OCI-M1 (cell line): ENCODE measurements around the gene NIPAL3.
A peak's percentile ranks its signal among the peaks of the same experiment; 100 is the strongest.
"Not testable (repeated sequence)": the region's sequence is repeated elsewhere in the genome, so short reads cannot be mapped to it uniquely, and the experiment has no call there.

ENCODE experiments used
- DNase-seq: peaks from one replicate; lab custom pipeline; 2025; lab: John Stamatoyannopoulos, UW

The NIPAL3 gene

DNA sequence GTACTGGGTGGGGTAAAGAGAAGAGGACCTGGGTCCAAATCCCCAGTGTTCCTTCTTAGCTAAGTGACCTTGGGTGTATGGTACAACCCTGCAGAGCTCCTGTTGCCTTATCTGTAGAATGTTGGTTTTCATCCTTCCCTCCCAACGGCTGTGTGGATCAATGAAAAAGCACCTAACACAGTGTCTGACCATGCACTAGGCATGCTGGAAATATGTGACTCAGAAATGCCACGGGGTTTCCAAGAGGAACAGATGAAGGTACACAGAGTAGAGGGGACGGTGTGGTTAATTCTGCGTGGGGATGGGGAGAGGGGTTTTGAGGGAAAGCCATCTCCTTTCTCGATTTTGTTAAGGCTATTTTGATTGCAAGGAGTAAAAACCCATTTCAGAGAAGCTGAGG is 8.6 kb downstream of the NIPAL3 start:
- no peak for DNase-seq

DNA sequence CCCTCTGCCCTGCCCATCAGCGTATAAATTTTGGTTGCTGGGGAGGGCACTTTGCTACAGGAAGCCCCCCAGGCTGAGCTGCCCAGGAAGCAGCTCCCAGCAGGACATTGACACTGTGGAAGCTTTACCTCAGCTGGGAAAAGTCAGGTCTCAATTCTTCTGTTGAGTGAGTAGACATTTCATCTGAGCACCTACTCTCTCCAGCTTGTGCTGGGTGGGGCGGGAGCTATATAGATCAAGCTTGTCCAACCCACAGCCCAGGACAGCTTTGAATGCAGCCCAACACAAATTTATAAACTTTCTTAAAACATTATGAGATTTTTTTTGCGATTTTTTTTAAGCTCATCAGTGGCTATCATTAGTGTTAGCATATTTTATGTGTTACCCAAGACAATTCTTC is 9.4 kb downstream of the NIPAL3 start:
- no peak for DNase-seq

DNA sequence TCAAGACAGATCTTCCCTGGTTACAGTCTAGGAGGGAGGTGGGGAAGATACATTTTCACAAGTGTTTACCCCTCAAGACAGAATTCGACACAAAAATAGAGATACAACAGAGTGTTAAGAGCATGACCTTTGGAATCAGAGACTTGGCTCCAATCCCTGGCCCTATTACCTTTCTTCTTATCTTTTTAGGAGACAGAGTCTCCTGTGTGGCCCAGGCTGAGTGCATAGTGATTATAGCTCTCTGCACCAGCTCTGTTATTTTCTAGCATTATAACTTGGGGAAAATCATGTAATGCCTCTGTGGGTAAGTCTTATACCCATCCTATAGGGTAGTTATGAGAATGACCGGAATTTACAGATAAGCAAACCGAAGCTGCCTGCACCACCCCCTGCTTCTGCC is 9.8 kb downstream of the NIPAL3 start:
- DNase-seq = no peak

DNA sequence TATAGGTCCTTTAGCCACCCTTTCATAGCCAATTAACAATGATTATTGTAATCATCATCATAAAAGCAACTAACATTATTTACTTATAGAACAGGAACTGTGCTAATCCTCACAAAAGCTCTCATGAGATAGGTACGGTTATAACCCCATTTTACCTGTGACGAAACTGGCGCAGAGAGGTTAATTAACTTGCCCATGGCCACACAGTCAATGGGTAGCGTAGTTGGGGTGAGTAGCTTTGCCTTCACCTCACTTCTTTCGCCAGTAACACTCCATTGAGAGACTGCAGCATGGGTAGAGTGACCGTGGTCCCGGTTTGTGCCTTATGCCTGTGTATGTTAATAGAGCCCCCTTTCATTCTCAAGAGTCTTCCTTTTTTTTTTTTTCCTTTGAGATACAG is 10.3 kb downstream of the NIPAL3 start:
- no peak for DNase-seq

DNA sequence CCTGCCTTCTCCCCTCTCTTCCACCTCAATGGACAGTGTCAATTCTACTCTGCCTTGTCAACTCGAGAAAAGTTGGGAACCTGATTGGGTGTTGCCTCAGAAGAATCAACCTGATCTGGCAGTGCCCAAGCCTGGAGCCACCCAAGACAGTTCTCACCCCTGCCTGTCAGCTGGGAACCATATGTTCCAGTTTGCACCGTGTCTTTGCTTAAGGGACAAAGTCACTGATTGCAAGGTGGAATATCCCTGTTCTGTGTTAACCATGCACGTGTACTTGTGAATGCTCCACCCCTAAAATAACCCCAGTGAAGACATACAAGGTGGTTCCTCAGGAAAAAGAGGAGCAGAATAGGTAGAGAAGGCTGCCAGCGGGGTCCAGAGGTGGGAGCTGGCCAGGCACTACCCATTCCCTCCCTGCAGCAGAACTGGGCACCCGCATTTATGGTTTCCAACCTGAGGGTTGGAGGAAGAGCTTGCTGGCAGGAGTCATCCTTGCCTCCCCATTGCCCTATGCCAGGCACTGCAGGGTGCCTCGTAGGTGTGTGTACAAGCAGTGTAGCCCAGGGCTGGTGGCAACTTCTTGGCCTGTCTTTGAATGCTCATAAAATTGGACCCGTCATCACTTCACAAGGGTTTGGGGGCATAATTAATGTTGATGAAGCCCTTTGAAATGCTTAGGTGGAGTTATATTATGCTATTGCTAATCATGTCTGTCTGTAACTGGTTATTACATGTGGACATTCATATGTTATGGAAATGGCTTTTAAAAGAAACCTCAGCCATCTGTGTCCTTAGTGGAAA is 11.3 kb downstream of the NIPAL3 start:
- DNase-seq = no peak

DNA sequence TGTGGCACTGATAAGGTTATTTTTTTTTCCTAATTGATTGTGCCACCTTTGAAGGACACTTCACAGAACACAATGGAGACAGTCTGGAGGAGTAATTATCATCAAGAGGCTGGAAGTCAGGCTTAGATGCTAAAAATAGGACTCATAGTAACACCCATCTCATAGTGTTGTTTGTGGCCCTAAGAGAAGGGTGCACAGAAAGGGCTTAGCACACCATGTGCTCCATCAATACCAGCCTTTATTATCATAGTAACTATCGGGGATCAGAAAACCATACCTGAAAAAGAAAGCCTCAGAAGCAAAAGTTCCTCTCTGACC is 11.9 kb downstream of the NIPAL3 start:
- DNase-seq = no peak

DNA sequence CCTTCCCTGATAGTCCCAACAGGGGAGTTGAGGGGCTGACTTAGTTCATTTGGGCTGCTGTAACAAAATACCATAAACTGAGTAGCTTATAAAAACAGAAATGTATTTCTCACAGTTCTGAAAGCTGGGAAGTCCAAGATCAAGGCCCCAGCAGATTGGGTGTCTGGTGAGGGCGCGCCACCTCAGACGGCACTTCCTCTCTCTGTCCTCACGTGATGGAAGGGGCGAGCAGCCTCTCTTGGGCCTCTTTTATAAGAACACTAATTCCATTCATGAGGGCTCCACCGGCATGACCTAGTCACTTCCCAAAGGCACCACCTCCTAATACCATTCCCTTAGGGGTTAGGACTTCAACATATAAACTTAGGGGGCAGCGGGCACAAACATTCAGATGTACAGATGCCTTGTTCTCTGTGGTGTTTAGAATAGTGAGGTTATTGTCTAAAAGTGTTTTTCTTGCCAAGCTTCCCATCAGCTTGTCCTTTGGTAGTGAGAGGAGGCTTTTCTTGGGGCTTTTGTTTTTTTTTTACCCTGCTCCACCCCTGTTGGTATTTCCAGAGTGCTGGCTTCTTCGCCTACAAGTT is 20.3 kb downstream of the NIPAL3 start:
- no peak for DNase-seq

DNA sequence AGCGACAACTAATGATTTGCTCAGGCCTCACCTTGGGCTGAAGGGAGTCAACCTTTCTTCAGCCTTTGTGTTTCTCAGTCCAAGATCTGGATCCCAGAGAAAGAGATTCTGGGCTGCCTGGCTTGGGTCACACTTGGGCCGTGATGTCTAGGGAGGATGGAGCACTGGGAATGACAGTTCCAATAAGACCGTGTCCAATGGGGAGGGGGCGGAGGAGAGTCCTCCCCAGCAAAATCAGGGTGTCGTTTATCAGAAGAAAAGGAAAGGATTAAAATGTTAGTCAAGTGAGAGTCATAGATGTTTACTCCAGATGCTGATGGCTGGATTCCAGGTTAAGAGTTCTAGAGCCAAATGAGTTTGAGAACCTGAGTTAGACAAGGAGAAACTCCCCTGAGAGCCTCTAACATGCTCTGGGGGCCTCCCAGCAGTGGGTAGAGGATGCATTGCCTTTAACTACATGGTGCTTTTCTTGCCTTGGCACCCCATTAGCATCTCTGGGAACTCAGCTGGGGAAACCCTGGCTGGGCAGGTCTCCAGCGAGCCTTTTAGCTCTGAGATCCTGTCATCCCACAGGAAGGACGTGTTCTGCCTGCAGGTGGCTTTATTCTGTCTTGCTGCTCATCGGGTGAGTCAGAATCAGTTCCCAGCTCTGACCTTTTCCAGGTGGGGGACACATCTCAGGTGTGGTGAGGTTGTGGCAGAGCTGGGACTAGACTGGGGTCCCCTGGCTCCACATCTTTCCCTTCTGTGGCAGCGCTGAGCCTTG is 22.2 kb downstream of the NIPAL3 start:
- DNase-seq = no peak

DNA sequence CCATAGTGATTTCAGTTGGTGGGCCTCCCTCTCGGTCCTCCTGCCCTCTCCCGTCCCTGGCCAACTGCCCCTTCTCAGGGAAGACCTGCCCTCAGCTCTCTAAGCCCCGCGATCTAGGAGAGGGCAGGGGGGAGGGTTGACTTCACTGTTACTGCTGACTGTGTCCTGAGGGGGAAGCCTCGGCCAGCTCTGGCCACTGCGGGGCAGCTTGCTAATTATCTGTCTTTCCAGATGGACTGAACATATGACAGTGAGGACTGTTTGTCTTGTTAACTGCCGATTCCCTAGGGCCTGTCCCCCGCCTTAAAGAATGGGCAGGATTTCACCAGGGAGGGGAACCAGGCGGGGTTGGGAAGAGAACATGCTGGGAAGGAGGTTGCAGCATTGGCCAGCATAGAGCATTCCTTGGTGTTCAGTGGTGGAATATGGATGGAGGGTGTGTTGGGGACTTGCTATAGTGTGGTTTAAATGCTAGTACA is 22.9 kb downstream of the NIPAL3 start:
- DNase-seq = peak; percentile 36

DNA sequence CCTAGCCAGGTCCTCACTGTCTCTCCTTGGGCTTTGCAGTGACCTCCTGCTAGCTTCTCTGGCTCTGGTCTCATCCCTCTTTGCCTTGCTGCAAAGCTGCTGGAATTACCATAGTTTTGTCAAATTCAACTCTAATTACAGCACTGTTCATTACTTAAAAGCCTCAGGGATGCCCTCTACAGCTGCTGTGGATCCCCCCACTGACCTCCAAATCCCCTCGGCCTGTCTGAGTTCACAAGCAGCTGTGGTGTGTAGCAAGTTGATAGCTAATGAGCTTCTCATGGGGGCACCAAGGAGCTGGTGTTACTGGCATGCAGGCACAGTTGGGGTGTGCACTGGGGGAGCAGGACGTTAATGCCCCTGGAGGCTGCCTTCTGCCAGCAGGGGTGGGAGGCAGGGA is 24.8 kb downstream of the NIPAL3 start:
- DNase-seq = no peak

DNA sequence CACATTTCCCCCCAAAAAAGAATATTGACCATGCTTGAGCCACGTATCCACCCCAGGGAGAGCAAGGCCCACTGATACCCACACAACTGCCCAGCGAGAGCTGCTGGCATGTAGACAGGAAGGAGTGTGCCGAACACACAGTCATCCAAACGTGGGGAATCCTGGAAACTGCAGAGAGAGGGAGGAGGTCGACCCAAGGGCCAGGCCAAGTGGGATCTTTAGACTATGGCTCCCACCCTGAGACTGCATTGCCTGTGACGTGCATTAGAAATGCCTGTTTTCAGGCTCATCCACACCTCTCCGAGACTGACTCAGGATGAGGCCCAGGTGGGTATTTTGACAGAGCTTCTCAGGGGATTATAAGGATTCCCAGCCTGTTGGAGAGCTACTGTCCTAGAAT is 25.9 kb downstream of the NIPAL3 start:
- DNase-seq = no peak

DNA sequence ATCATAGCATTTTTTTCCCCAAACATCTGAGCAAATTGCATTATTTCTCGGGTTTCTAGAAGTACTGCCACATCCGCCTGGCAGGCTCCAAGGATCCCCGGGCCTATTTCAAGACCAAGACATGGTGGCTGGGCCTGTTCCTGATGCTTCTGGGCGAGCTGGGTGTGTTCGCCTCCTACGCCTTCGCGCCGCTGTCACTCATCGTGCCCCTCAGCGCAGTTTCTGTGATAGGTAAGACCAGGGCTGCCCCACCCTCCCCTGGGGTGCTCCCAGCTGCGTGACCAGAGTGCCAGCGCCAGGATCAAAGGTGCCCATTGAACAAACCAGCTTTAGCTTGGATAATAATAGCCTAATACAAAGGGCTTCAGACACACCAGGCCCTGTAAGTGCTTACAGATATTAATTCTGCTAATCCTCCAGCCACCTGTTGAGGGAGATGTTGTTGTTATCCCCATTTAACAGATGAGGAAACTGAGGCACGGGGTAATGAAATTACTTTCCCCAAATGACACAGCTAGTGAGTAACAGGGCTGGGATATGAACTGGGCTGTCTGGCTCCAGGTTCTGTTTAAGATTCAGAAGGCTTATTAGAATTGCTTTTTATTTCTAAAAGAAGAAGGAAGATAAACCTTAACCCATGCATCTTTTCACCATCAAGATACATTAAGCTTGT is 26.5 kb downstream of the NIPAL3 start:
- DNase-seq = no peak

DNA sequence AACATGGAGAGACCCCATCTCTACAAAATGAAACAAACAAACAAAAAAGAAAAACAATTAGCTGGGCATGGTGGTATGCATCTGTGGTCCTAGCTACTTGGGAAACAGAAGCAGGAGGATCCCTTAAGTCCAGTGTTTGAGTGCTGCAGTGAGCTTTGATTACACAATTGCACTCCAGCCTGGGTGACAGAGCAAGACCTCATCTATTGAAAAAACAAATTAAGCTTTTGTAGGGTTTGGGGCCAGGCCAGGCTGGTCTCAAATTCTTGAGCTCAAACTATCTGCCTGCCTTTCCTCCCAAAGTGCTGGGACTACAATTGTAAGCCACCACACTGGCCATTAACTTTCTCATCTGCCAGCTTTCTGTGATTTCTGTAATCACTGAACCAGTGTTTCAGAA is 27.2 kb downstream of the NIPAL3 start:
- DNase-seq = no peak

DNA sequence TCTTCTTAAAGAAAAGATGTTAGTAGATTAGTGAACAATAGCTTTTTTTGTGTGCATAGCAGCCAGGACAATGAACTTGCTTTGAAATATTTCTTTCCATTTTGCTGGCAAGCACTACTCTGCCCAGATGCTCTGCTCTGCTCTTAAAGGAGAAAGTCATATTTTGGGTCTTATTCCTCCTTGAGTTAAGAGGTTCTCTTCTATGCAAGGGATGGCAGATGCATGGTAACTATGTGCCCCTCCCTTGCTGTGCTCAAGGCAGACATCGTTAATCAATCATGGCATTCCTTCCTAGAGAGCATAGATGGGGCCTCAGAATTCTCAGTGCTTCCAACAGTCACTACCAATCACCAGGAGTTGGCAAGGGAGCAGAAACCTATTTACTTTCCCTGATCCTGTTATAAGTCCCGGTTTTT is 27.6 kb downstream of the NIPAL3 start:
- DNase-seq = no peak

DNA sequence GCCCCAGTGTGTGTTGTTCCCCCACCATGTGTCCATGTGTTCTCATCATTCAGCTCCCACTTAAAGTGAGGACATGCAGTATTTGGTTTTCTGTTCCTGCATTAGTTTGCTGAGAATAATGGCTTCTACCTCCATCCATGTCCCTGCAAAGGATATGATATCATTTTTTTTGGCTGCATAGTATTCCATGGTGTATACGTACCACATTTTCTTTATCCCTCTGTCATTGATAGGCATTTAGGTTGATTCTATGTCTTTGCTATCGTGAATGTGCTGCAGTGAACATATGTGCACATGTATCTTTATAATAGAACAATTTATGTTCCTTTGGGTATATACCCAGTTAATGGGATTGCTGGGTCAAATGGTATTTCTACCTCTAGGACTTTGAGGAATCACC is 30.8 kb downstream of the NIPAL3 start:
- DNase-seq = not testable (repeated sequence)

DNA sequence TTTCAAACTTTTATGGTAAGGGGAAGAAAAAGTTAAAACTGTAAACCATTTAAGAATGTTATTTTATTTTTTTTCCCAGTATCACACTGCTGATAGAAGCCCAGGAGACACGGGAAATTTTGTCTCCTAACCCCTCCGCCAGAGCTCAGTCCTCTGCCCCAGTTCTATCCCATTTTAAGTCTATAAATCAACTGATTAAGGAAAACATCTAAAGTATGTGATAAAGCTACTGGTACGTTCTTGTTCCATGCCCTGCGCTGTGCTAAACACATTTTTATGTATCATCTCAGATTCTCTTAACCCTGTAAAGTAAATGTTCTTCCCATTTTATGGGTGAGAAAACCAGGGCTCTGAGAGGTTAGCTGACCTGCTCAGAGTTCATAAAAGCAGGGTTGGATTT is 34.7 kb downstream of the NIPAL3 start:
- no peak for DNase-seq

DNA sequence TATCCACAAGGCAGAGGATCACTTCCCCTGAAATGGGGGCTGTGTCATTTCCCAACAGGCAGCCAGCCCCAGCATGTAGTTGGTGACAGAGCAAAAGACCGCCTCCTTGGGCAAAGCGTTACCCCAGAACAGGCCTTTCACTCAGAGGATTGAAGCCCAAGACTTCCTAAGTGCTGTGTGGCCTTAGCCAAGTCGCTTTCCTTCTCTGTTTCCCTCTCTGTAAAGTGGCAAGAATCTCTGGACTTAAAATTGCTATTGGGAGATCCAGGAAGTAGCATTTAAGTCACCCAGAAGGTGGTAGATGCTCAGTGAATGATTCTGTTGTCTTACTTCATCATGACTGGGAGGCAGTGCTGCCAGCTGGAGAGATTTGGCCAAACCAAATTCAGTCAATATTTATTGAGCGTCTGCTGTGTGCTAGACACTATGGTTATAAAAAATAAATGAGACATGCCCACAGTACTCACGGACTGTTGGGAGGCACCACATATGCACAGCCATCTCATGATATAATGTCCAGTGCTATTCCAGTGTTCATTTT is 35.3 kb downstream of the NIPAL3 start:
- no peak for DNase-seq

DNA sequence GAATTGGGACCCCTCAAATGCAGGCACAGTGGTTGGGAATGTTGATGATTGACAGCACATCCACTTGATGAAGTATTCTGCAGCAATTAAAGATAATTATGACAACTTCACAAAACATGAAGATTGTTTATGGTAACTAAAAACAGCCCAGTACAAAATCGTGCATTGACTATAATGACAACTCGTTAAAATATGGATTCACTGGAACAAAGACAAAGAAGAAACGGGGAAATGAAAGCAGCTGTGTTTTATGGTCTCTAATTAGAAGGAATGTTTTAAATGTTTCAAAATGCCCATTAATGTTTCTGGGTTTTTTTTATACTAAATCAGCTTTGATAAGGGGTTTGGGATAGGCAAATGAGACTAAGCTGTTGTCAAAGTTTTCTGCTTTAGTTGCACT is 36.1 kb downstream of the NIPAL3 start:
- DNase-seq = no peak

DNA sequence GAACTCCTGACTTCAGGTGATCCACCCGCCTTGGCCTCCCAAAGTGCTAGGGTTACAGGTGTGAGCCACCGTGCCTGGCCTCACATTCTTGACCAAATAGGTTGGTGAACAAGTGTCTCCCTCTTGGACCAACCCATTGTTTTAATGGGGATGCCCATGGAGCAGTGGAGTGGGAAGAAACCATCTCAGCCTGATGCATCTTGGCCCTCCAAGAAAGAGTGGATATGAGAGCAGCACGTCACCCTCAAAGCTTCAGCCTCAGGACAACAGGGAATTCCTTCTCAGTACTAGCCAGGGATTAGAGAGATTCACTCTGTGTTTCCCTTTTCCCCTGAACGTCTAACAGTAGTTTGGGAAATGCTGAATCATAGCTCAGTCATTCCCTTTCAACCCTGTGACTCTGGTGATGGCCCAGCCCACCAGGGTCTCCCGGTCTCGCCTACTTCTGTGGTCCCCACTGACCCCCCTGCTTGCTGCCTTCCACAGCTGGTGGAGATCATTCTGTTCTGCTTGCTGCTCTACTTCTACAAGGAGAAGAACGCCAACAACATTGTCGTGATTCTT is 37.4 kb downstream of the NIPAL3 start:
- no peak for DNase-seq

DNA sequence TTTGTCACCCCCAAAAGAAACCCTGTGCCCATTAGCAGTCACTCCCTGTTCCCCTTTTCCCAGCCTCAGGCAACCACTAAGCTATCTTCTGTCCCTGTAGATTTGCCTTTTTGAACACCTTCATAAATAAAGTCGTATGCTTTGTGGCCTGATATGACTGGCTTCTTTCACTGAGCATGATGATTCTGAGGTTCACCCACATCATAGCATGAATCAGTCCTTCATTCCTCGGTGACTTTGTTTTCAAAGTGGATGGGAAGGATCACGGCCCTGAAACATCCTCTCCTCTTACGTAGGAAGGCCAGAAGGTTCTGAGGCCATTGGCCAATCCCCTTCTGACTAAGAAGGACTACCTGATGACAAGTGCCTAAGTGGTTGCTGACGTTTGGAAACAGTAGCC is 39.1 kb downstream of the NIPAL3 start:
- DNase-seq = no peak

DNA sequence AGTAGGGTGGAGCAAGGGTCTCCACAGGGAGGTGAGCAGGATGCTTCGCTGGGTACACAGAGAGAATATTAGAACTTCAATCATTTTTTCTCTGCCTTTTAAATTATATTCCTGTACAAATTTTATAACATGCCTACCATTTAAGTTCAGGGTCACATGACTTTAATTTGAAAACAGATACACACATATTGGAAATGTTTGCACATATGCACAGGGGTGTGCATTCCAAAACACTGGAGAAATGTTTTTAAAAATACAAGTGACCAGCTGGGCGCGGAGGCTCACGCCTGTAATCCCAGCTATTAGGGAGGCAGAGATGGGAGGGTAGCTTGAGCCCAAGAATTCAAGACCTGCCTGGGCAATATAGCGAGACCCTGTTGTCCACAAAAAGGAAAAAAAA is 39.7 kb downstream of the NIPAL3 start:
- DNase-seq = no peak

DNA sequence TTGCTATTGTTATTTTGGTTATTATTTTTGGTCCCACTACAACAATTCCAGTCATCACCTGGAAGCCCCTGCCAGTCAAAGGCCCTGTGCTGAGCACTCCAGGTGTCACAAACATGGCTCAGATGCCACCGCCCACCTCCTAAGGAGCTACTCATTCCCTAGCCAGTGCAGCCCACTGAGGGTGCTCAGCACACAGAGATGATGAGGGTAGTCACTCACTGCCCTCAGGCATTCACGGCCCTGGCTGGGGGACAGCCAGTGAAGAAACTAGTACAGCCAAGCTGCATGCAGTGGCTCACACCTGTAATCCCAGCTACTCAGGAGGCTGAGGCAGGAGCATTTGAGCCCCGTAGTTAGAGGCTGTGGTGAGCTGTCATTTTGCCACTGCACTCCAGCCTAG is 42.3 kb downstream of the NIPAL3 start:
- DNase-seq = no peak
